HCT116 (cell line): Measurements from ENCODE around the gene TLCD5. TPM values are rescaled to one million over a fixed set of nuclear protein-coding genes. Genes with fewer than 3 reads are reported as not detected.

ENCODE experiments used
- ATAC-seq: fragments of 200-7000 bp; cut with Tn5 transposase; 2 replicates; pipeline ENCODE4 v1.9.1; 2020; ENCODE audit warnings: mild to moderate bottlenecking, moderate library complexity
- Bru-seq: library from RNA; stranded (reverse); fragments of 400-500 nt; gene quantifications from one replicate; lab custom pipeline; 2021; lab: Mats Ljungman, UMichigan
- BruChase-seq, 2 experiments: library from RNA; stranded (reverse); fragments of 400-500 nt; gene quantifications; one replicate each; lab custom pipeline; 2021; lab: Mats Ljungman, UMichigan
- BruUV-seq: library from RNA; stranded (reverse); fragments of 400-500 nt; replicated peaks from 2 replicates; lab custom pipeline; 2021; lab: Mats Ljungman, UMichigan
- CTCF ChIA-PET: fragments of 300-600 bp; sonication (Branson Sonifier 250); formaldehyde crosslinking; loops from one replicate; lab custom pipeline; 2021; ENCODE audit warnings: antibody characterized with exemption; lab: Charles Lee
- POLR2A ChIA-PET: fragments of 300-600, 350-600 bp; sonication (Branson Sonifier 250); formaldehyde crosslinking; loops from one replicate; lab custom pipeline; 2021; ENCODE audit warnings: antibody characterized with exemption; lab: Charles Lee
- RAD21 ChIA-PET, 2 experiments: fragments of 300-600 bp; sonication (Branson Sonifier 250); formaldehyde crosslinking; loops; one replicate each; lab custom pipeline; 2023; ENCODE audit warnings: low total read pairs in 2 of 2; ENCODE audit not compliant: uncharacterized antibody in 2 of 2, unreplicated experiment in 2 of 2, low non-redundant PET in 1 of 2; lab: Charles Lee
- DNase-seq: peaks from one replicate; pipeline ENCODE4 v3.0.0-alpha.2; 2010; ENCODE audit warnings: low read depth, low spot score
- H2AFZ ChIP-seq: fragments of 200-600 bp; shearing (Covaris generic), sonication (generic); 2 replicates; pipeline ENCODE4 v1.6.1; 2017; ENCODE audit warnings: low read depth, mixed run types, mixed read lengths, antibody characterized with exemption, low read length; ENCODE audit not compliant: poor library complexity, severe bottlenecking
- H3K27ac ChIP-seq: 2 replicates; pipeline ENCODE4 v1.5.1; 2012; ENCODE audit warnings: low read depth, low read length
- H3K27me3 ChIP-seq: fragments of 200-600 bp; sonication (generic); 2 replicates; pipeline ENCODE4 v1.6.1; 2016; ENCODE audit warnings: mixed run types, low read length, mixed read lengths; ENCODE audit not compliant: insufficient read depth
- H3K36me3 ChIP-seq, 2 experiments: fragments of 200-500 bp in 1 of 2; fragments of 200-600 bp in 1 of 2; sonication (Bioruptor generic) in 1 of 2; sonication (generic) in 1 of 2; 2 replicates each; pipeline versions ENCODE4 v1.5.1 to v1.6.1; 2014 to 2016; ENCODE audit warnings: low read length in 2 of 2, inconsistent platforms in 1 of 2, mixed read lengths in 1 of 2, mixed run types in 1 of 2; ENCODE audit not compliant: insufficient read depth in 2 of 2, control insufficient read depth in 1 of 2
- H3K4me1 ChIP-seq, 2 experiments: fragments of 200-600 bp in 1 of 2; sonication (generic) in 1 of 2; 2 replicates each; pipeline versions ENCODE4 v1.5.1 to v1.6.1; 2012 to 2017; ENCODE audit warnings: low read length in 2 of 2, inconsistent platforms in 1 of 2, mild to moderate bottlenecking in 1 of 2, mixed read lengths in 1 of 2, mixed run types in 1 of 2, moderate library complexity in 1 of 2; ENCODE audit not compliant: insufficient read depth in 2 of 2, control insufficient read depth in 1 of 2
- H3K4me2 ChIP-seq: fragments of 200-600 bp; sonication (generic); 2 replicates; pipeline ENCODE4 v1.6.1; 2017; ENCODE audit warnings: mixed run types, low read length, mixed read lengths
- H3K4me3 ChIP-seq, 2 experiments: fragments of 200-600 bp in 1 of 2; sonication (generic) in 1 of 2; replicated peaks in 1 of 2; 2 replicates each; pipeline ENCODE4 v1.5.1; 2011 to 2016; ENCODE audit warnings: low read length in 2 of 2, control low read depth in 1 of 2, low read depth in 1 of 2, mild to moderate bottlenecking in 1 of 2, mixed read lengths in 1 of 2, mixed run types in 1 of 2
- H3K79me2 ChIP-seq: fragments of 200-600 bp; sonication (generic); 2 replicates; pipeline ENCODE4 v1.6.1; 2017; ENCODE audit warnings: mild to moderate bottlenecking, mixed run types, low read length, moderate library complexity, mixed read lengths; ENCODE audit not compliant: insufficient read depth
- H3K9ac ChIP-seq: fragments of 200-600 bp; sonication (generic); 2 replicates; pipeline ENCODE4 v1.6.1; 2016; ENCODE audit warnings: low read length, mixed read lengths
- H3K9me2 ChIP-seq: fragments of 200-600 bp; sonication (generic), shearing (Covaris generic); 2 replicates; pipeline ENCODE4 v1.6.1; 2017; ENCODE audit warnings: mixed run types, mild to moderate bottlenecking, moderate library complexity; ENCODE audit not compliant: insufficient read depth
- H3K9me3 ChIP-seq, 2 experiments: fragments of 200-500 bp in 1 of 2; fragments of 200-600 bp in 1 of 2; sonication (Bioruptor generic) in 1 of 2; sonication (generic) in 1 of 2; 2 replicates each; pipeline ENCODE4 v1.6.1; 2014 to 2017; ENCODE audit warnings: low read length in 2 of 2, mixed read lengths in 2 of 2, inconsistent platforms in 1 of 2, low read depth in 1 of 2, mild to moderate bottlenecking in 1 of 2, mixed run types in 1 of 2, moderate library complexity in 1 of 2; ENCODE audit not compliant: control insufficient read depth in 1 of 2, insufficient read depth in 1 of 2
- H4K20me1 ChIP-seq: fragments of 200-600 bp; sonication (generic), shearing (Covaris generic); 2 replicates; pipeline ENCODE4 v1.6.1; 2017; ENCODE audit warnings: mixed run types, mild to moderate bottlenecking, moderate library complexity; ENCODE audit not compliant: insufficient read depth
- CEBPB ChIP-seq: IDR thresholded peaks from 2 replicates; pipeline ENCODE4 v1.6.1; 2012; ENCODE audit warnings: low read depth
- CTCF ChIP-seq, 3 experiments: fragments of 200-600 bp in 1 of 3; sonication (generic) in 1 of 3; IDR thresholded peaks in 2 of 3; conservative IDR thresholded peaks in 1 of 3; 2 replicates each; pipeline ENCODE4 v1.5.1; 2012 to 2017; ENCODE audit warnings: low read depth in 2 of 3, low read length in 2 of 3, antibody characterized with exemption in 1 of 3, borderline replicate concordance in 1 of 3, control low read depth in 1 of 3, mild to moderate bottlenecking in 1 of 3, mixed read lengths in 1 of 3, mixed run types in 1 of 3, moderate library complexity in 1 of 3; ENCODE audit not compliant: insufficient read depth in 1 of 3
- EZH2phosphoT487 ChIP-seq: fragments of 200-600 bp; IDR thresholded peaks from 2 replicates; pipeline ENCODE4 v1.6.1; 2018; ENCODE audit warnings: antibody characterized with exemption, borderline replicate concordance
- JUND ChIP-seq: IDR thresholded peaks from 2 replicates; pipeline ENCODE4 v1.6.1; 2012
- POLR2A ChIP-seq: IDR thresholded peaks from 2 replicates; pipeline ENCODE4 v1.7.0; 2011; ENCODE audit warnings: borderline replicate concordance; ENCODE audit not compliant: insufficient read depth, insufficient read length; ENCODE audit errors: extremely low read depth
- POLR2AphosphoS5 ChIP-seq: IDR thresholded peaks from 2 replicates; pipeline ENCODE4 v1.6.1; 2011; ENCODE audit warnings: mild to moderate bottlenecking, low read depth, low read length, moderate library complexity
- SIN3A ChIP-seq: IDR thresholded peaks from 2 replicates; pipeline ENCODE4 v1.6.1; 2012; ENCODE audit warnings: low read depth
- SP1 ChIP-seq: IDR thresholded peaks from 2 replicates; pipeline ENCODE4 v1.6.1; 2012; ENCODE audit warnings: low read depth
- TCF7L2 ChIP-seq: IDR thresholded peaks from 2 replicates; pipeline ENCODE4 v1.7.0; 2011; ENCODE audit warnings: borderline replicate concordance, inconsistent platforms; ENCODE audit not compliant: insufficient read depth, insufficient read length; ENCODE audit errors: extremely low read depth
- YY1 ChIP-seq: IDR thresholded peaks from 2 replicates; pipeline ENCODE4 v1.6.1; 2011; ENCODE audit warnings: low read length, low read depth, moderate library complexity, mild to moderate bottlenecking; ENCODE audit not compliant: insufficient replicate concordance; ENCODE audit errors: extremely low read depth
- ZBTB33 ChIP-seq: IDR thresholded peaks from 2 replicates; pipeline ENCODE4 v1.6.1; 2011; ENCODE audit warnings: mild to moderate bottlenecking, low read length, moderate library complexity; ENCODE audit not compliant: insufficient replicate concordance; ENCODE audit errors: extremely low read depth
- ZFX ChIP-seq: fragments of 450-650 bp; IDR thresholded peaks from 2 replicates; pipeline ENCODE4 v1.6.1; 2017
- ZNF274 ChIP-seq: fragments of 200-500 bp; sonication (Bioruptor generic); IDR thresholded peaks from 2 replicates; pipeline ENCODE4 v1.6.1; 2014; ENCODE audit warnings: mild to moderate bottlenecking, low read depth, low read length, inconsistent platforms
- intact Hi-C: fragments of 100-400 bp; cut with micrococcal nuclease; formaldehyde crosslinking; loops from 2 replicates; pipeline ENCODE4 v1.10.0; 2022
- long read RNA-seq: library from polyadenylated mRNA; unstranded; transcript quantifications from one replicate; pipeline ENCODE4 v2.0.0, GENCODE V29; 2021; ENCODE audit not compliant: unreplicated experiment
- polyA plus RNA-seq: library from polyadenylated mRNA; unstranded; fragments of >200 nt; gene quantifications from 2 replicates; pipeline ENCODE4 v1.2.1, GENCODE V29; 2012; ENCODE audit warnings: missing spikeins
- total RNA-seq: library from RNA; stranded (reverse); gene quantifications from one replicate; pipeline ENCODE4 v1.2.1, GENCODE V29; 2021; ENCODE audit not compliant: unreplicated experiment
- TF ChIP-seq, protein P1 (sequence below): IDR thresholded peaks from 2 replicates; pipeline ENCODE4 v1.6.1; 2012; ENCODE audit warnings: low read depth
- TF ChIP-seq, protein P2 (sequence below): IDR thresholded peaks from 2 replicates; pipeline ENCODE4 v1.6.1; 2012

The TLCD5 gene
- total RNA-seq (9.1 TPM), Bru-seq, nascent RNA (percentile 89 among the genes with signal in this experiment), BruChase-seq, experiment 1, labeled RNA remaining after a 6-hour chase (percentile 79 among the genes with signal in this experiment), BruChase-seq, experiment 2, labeled RNA remaining after a 2-hour chase (percentile 94 among the genes with signal in this experiment)
- 4.9 and 7.1 TPM in 2 replicates for polyA plus RNA-seq
- long read RNA-seq, full-length matches to known transcripts = 6 of 17 reads
- long read RNA-seq, partial matches to known transcripts = 5 of 17 reads
- long read RNA-seq, other reads (novel, unspliced or antisense) = 6 of 17 reads

- Histone ChIP-seq H3K9me3 (no peaks in the 10 kb centered on the region), H3K4me1 (peaks cover 15 to 21% of the 10 kb centered on the region in 2 experiments), H3K9me2 (no peaks in the 10 kb centered on the region), H3K27me3 (no peaks in the 10 kb centered on the region), H3K4me3 (peak within 1 kb of the TSS; percentile 64 to 67), H3K27ac (peak within 1 kb of the TSS; percentile 79), H3K9ac (peak within 1 kb of the TSS; percentile 64), H3K36me3 (no peaks in the 10 kb centered on the region), H3K4me2 (peak within 1 kb of the TSS; percentile 71), H4K20me1 (no peaks in the 10 kb centered on the region), H3K79me2 (peaks cover 20% of the 10 kb centered on the region), H2AFZ (peak within 1 kb of the TSS; percentile 43)
- ChIA-PET CTCF (interaction anchor here (1.6 to 2.5 kb wide), 2 partner anchors 17 to 22 kb away, joined by 4 to 17 read pairs; no protein-coding TSS in a partner anchor), RAD21 (no interaction called here), POLR2A (interaction anchor here (0.8 to 1.7 kb wide), 3 partner anchors 11 to 22 kb away, joined by 3 to 4 read pairs (median 4); no protein-coding TSS in a partner anchor)
- no TSS peak for BruUV-seq
- DNase-seq = peak; percentile 54
- peak; percentile 92 for ATAC-seq
- intact Hi-C loops = no loop called here
- TF ChIP-seq SP1 (no peak; the same call in 1 of the 2 replicates), TCF7L2 (no peak), ZFX (peak; percentile 98), JUND (no peak), CEBPB (no peak), POLR2AphosphoS5 (peak; percentile 85), ZBTB33 (no peak), ZNF274 (no peak), CTCF (IDR thresholded peaks at IDR 0.05 in 2 of 3, conservative IDR thresholded peaks at IDR 0.05 in 1 of 3; ENCODE audit: borderline replicate concordance in 1 of 3, insufficient read depth in 1 of 3, low read depth in 2 of 3, low read length in 2 of 3) (peak in 1 of 3 experiments; percentile 19; a peak in 1 of 6 replicates), POLR2A (no peak), EZH2phosphoT487 (no peak), SIN3A (no peak; the same call in 1 of the 2 replicates), YY1 (no peak)
- TF ChIP-seq, protein P1, sequence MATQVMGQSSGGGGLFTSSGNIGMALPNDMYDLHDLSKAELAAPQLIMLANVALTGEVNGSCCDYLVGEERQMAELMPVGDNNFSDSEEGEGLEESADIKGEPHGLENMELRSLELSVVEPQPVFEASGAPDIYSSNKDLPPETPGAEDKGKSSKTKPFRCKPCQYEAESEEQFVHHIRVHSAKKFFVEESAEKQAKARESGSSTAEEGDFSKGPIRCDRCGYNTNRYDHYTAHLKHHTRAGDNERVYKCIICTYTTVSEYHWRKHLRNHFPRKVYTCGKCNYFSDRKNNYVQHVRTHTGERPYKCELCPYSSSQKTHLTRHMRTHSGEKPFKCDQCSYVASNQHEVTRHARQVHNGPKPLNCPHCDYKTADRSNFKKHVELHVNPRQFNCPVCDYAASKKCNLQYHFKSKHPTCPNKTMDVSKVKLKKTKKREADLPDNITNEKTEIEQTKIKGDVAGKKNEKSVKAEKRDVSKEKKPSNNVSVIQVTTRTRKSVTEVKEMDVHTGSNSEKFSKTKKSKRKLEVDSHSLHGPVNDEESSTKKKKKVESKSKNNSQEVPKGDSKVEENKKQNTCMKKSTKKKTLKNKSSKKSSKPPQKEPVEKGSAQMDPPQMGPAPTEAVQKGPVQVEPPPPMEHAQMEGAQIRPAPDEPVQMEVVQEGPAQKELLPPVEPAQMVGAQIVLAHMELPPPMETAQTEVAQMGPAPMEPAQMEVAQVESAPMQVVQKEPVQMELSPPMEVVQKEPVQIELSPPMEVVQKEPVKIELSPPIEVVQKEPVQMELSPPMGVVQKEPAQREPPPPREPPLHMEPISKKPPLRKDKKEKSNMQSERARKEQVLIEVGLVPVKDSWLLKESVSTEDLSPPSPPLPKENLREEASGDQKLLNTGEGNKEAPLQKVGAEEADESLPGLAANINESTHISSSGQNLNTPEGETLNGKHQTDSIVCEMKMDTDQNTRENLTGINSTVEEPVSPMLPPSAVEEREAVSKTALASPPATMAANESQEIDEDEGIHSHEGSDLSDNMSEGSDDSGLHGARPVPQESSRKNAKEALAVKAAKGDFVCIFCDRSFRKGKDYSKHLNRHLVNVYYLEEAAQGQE = no peak
- TF ChIP-seq, protein P2, sequence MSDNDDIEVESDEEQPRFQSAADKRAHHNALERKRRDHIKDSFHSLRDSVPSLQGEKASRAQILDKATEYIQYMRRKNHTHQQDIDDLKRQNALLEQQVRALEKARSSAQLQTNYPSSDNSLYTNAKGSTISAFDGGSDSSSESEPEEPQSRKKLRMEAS = peak; percentile 41; the same call in 1 of the 2 replicates
These were observed at the start of gene TLCD5 for GRCh38 chr11:120324932-120325810. Gene TLCD5 (plus strand): TSS chr11:120325299. CDS start chr11:120327442, 2,143 bp downstream.
